NCI-H524 treated with DMSO at 0.1 percent for 48 hours (cell line): ENCODE measurements around the gene C1D.

Experiments used
- DNase-seq: peaks from one replicate; lab custom pipeline; 2025; lab: John Stamatoyannopoulos, UW

C1D gene

GRCh38 chr2:68057658-68058396 is 5.0 kb downstream of the C1D start:
- DNase-seq: no peak

GRCh38 chr2:68052717-68053422 is 9.9 kb downstream of the C1D start:
- no peak for DNase-seq

- no peak for DNase-seq
Measured at GRCh38 chr2:68050353-68050752, 12.5 kb downstream of the C1D start.

- no peak for DNase-seq
Measured at GRCh38 chr2:68046642-68047240, 16.1 kb downstream of the C1D start.

- no peak for DNase-seq
Measured at GRCh38 chr2:68046224-68046623, 16.6 kb downstream of the C1D start.

- DNase-seq: no peak
Measured at GRCh38 chr2:68045342-68045741, 17.5 kb downstream of the C1D start.

- DNase-seq: no peak
Measured at GRCh38 chr2:68044099-68044498, 18.7 kb downstream of the C1D start.

GRCh38 chr2:68043695-68044094 is 19.1 kb downstream of the C1D start:
- DNase-seq: no peak

GRCh38 chr2:68043032-68043431 is 19.8 kb downstream of the C1D start:
- DNase-seq: no peak

GRCh38 chr2:68041704-68042245 is 21.0 kb downstream of the C1D start:
- DNase-seq: no peak

GRCh38 chr2:68040078-68040477 is 22.7 kb downstream of the C1D start:
- DNase-seq: no peak

GRCh38 chr2:68039317-68039716 is 23.5 kb downstream of the C1D start:
- no peak for DNase-seq

GRCh38 chr2:68032702-68033101 is 30.1 kb downstream of the C1D start:
- DNase-seq: no peak

- no peak for DNase-seq
Measured at GRCh38 chr2:68031542-68032160, 31.2 kb downstream of the C1D start.

GRCh38 chr2:68031043-68031442 is 31.8 kb downstream of the C1D start:
- no peak for DNase-seq

- DNase-seq: no peak
Measured at GRCh38 chr2:68030529-68030928, 32.3 kb downstream of the C1D start.

- no peak for DNase-seq
Measured at GRCh38 chr2:68027959-68028358, 34.8 kb downstream of the C1D start.

- DNase-seq: no peak
Measured at GRCh38 chr2:68024450-68024849, 38.4 kb downstream of the C1D start.

GRCh38 chr2:68023904-68024303 is 38.9 kb downstream of the C1D start:
- DNase-seq: no peak

GRCh38 chr2:68018727-68019126 is 44.1 kb downstream of the C1D start:
- no peak for DNase-seq

- DNase-seq: no peak
Measured at GRCh38 chr2:68009526-68009925, 53.3 kb downstream of the C1D start.

GRCh38 chr2:68000170-68000825 is 62.5 kb downstream of the C1D start:
- DNase-seq: no peak
